Neural progenitor cell (in vitro differentiated cells): ENCODE measurements around the gene ETV6. TPM values are rescaled to one million over a fixed set of nuclear protein-coding genes. Genes with fewer than 3 reads are reported as not detected.

Source experiments
- DNase-seq: peaks from one replicate; pipeline ENCODE4 v3.0.0-alpha.2; 2016; ENCODE audit warnings: low spot score
- H2AFZ ChIP-seq: fragments of 200-600 bp; sonication (generic); replicated peaks from 2 replicates; pipeline ENCODE4 v1.6.1; 2016; ENCODE audit warnings: antibody characterized with exemption
- H3F3A ChIP-seq: fragments of 200-600 bp; sonication (generic); 2 replicates; pipeline ENCODE4 v1.6.1; 2016; ENCODE audit warnings: antibody characterized with exemption, low read depth
- H3K27ac ChIP-seq: fragments of 200-600 bp; sonication (generic); 2 replicates; pipeline ENCODE4 v1.5.1; 2016; ENCODE audit warnings: mild to moderate bottlenecking
- H3K27me3 ChIP-seq: fragments of 200-600 bp; sonication (generic); 2 replicates; pipeline ENCODE4 v1.6.1; 2016; ENCODE audit warnings: mild to moderate bottlenecking, moderate library complexity
- H3K36me3 ChIP-seq: fragments of 200-600 bp; sonication (generic); 2 replicates; pipeline ENCODE4 v1.5.1; 2016
- H3K4me1 ChIP-seq: fragments of 200-600 bp; sonication (generic); 2 replicates; pipeline ENCODE4 v1.6.1; 2016; ENCODE audit warnings: mixed run types
- H3K4me2 ChIP-seq: fragments of 200-600 bp; sonication (generic); 2 replicates; pipeline ENCODE4 v1.6.1; 2016
- H3K4me3 ChIP-seq: fragments of 200-600 bp; sonication (generic); 2 replicates; pipeline ENCODE4 v1.5.1; 2016
- H3K79me2 ChIP-seq: fragments of 200-600 bp; sonication (generic); 2 replicates; pipeline ENCODE4 v1.6.1; 2016; ENCODE audit warnings: low read depth
- H3K9ac ChIP-seq: fragments of 200-600 bp; sonication (generic); 2 replicates; pipeline ENCODE4 v1.6.1; 2016
- H3K9me3 ChIP-seq: fragments of 200-600 bp; sonication (generic); 2 replicates; pipeline ENCODE4 v1.5.1; 2016; ENCODE audit warnings: low read depth
- H4K20me1 ChIP-seq: fragments of 200-600 bp; sonication (generic); 2 replicates; pipeline ENCODE4 v1.6.1; 2016; ENCODE audit warnings: low read depth
- H3K27ac Mint-ChIP-seq: 3 replicates; pipeline ENCODE4 v1.8.0; 2021; ENCODE audit warnings: mixed read lengths
- H3K27me3 Mint-ChIP-seq: 2 replicates; pipeline ENCODE4 v1.8.0; 2022; ENCODE audit warnings: low read depth, mild to moderate bottlenecking, inconsistent platforms, moderate library complexity, mixed read lengths; ENCODE audit not compliant: insufficient read depth
- H3K36me3 Mint-ChIP-seq: 3 replicates; pipeline ENCODE4 v1.8.0; 2021; ENCODE audit warnings: mixed read lengths
- H3K4me1 Mint-ChIP-seq: 3 replicates; pipeline ENCODE4 v1.8.0; 2021; ENCODE audit warnings: mixed read lengths
- H3K4me3 Mint-ChIP-seq: 3 replicates; pipeline ENCODE4 v1.8.0; 2021; ENCODE audit warnings: mild to moderate bottlenecking, moderate library complexity, mixed read lengths
- H3K9me3 Mint-ChIP-seq: 3 replicates; pipeline ENCODE4 v1.8.0; 2020; ENCODE audit warnings: mixed read lengths
- EZH2 ChIP-seq: fragments of 200-600 bp; sonication (generic); IDR thresholded peaks from 2 replicates; pipeline ENCODE4 v1.6.1; 2017; ENCODE audit warnings: antibody characterized with exemption, mild to moderate bottlenecking, moderate library complexity
- EZH2phosphoT487 ChIP-seq: fragments of 200-600 bp; sonication (generic); IDR thresholded peaks from 2 replicates; pipeline ENCODE4 v1.6.1; 2017; ENCODE audit warnings: antibody characterized with exemption
- total RNA-seq: library from RNA; depleted of rRNA; stranded (reverse); fragments of >200 nt; gene quantifications from 2 replicates; pipeline ENCODE4 v1.2.3, GENCODE V29; 2015; ENCODE audit warnings: low replicate concordance
- TF ChIP-seq, protein P1 (sequence below): fragments of 200-600 bp; sonication (generic); IDR thresholded peaks from 2 replicates; pipeline ENCODE4 v1.5.1; 2017; ENCODE audit warnings: antibody characterized with exemption, mild to moderate bottlenecking

Gene ETV6
- total RNA-seq, 1 donor from 2014 or later: 6.2 TPM

DNA sequence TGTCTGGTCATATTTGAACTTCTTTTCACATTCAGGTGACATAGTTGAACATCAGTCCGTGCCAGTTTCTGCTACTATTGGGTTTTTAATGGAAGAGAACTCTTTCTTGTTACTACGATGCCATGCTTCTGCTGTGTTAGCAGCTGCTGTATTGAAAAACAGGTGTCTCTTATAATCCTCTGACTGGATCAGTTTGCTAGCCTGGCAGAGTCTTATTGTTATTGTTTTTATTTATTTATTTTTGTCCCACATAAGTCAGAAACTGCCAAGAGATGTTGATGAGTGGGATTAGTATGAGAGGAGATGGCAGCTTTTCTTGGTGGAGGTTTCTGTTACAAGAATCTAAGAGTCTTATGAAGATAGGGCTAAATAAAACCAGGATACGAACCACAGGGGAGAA is 14.6 kb downstream of the ETV6 start:
- H3K9me3 ChIP-seq: no peaks in the 10 kb centered on the region
- peaks cover 6% of the 10 kb centered on the region for H3K79me2 ChIP-seq

DNA sequence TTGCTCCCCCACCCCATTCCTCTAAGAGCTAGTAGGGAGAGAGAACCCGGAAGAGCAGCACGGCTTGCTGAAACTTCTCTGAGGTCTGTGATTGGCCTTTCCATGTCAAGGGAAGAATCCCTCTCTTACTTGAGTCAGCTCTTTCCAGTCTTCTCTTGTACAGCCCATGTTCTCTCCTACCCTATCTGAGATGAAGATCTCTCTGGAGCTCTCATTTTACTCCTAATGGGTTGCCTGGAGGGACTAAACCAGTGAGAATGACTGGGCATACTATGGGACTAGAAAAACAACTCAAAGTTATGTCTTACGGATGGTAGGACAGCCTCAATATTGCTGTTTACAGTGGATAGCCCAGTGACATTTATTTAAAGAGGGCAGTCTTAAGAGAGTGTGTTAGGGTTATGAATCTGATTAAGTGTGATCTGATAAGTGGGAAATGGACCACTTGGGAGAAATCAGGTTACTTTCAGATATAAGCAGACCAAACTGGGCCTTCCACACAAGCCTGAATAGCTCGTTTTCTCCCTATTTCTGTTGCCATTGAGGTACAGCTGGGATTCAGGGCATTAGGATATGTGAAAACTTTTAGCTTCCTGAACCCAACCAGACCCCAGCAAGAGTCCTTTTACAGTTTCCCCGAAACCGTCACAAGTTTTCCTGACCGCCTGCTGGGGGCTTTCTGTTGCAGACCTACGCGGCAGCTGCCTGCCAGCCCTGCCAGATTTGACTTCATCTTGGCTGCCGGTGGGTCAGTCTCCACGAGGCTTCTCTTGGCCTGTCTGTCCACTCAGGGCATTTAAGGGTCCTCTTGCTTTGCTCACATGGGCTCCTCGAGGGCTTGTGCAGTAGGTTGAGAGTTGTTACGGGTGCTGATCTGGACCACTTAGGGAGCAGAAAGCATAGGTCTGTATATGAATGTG is 16.9 kb downstream of the ETV6 start:
- no peaks in the 10 kb centered on the region for H3K79me2 ChIP-seq
- Mint-ChIP-seq H3K9me3 (no peaks in the 10 kb centered on the region), H3K27ac (no peak overlapping the region), H3K4me3 (no peak overlapping the region), H3K36me3 (peaks cover 27% of the 10 kb centered on the region), H3K4me1 (peaks cover 4% of the 10 kb centered on the region), H3K27me3 (peaks cover 2% of the 10 kb centered on the region)
- DNase-seq: peak; percentile 25
- H4K20me1 ChIP-seq: no peaks in the 10 kb centered on the region
- no peak overlapping the region for H3K27ac ChIP-seq
- TF ChIP-seq EZH2phosphoT487: no peak
- H2AFZ ChIP-seq: no peak overlapping the region
- H3F3A ChIP-seq: no peaks in the 10 kb centered on the region
- no peaks in the 10 kb centered on the region for H3K36me3 ChIP-seq
- H3K4me1 ChIP-seq: peaks cover 17% of the 10 kb centered on the region
- H3K27me3 ChIP-seq: no peaks in the 10 kb centered on the region
- H3K9ac ChIP-seq: no peak overlapping the region
- peak overlapping the region; percentile 28 for H3K4me2 ChIP-seq
- no peak overlapping the region for H3K4me3 ChIP-seq
- no peaks in the 10 kb centered on the region for H3K9me3 ChIP-seq

More for the DNA sequence above, 14.6 kb downstream of the ETV6 start:
- Histone ChIP-seq H3K27ac (no peak overlapping the region), H3K4me3 (no peak overlapping the region), H3K27me3 (no peaks in the 10 kb centered on the region), H3K9ac (no peak overlapping the region), H3K4me2 (no peak overlapping the region), H3K36me3 (no peaks in the 10 kb centered on the region), H4K20me1 (no peaks in the 10 kb centered on the region), H3F3A (no peaks in the 10 kb centered on the region), H3K4me1 (peaks cover 15% of the 10 kb centered on the region), H2AFZ (no peak overlapping the region)
- Mint-ChIP-seq H3K4me1 (peaks cover 4% of the 10 kb centered on the region), H3K9me3 (no peaks in the 10 kb centered on the region), H3K36me3 (peaks cover 30% of the 10 kb centered on the region), H3K27ac (no peak overlapping the region), H3K27me3 (peaks cover 2% of the 10 kb centered on the region), H3K4me3 (no peak overlapping the region)
- DNase-seq: no peak
- TF ChIP-seq, protein P1, sequence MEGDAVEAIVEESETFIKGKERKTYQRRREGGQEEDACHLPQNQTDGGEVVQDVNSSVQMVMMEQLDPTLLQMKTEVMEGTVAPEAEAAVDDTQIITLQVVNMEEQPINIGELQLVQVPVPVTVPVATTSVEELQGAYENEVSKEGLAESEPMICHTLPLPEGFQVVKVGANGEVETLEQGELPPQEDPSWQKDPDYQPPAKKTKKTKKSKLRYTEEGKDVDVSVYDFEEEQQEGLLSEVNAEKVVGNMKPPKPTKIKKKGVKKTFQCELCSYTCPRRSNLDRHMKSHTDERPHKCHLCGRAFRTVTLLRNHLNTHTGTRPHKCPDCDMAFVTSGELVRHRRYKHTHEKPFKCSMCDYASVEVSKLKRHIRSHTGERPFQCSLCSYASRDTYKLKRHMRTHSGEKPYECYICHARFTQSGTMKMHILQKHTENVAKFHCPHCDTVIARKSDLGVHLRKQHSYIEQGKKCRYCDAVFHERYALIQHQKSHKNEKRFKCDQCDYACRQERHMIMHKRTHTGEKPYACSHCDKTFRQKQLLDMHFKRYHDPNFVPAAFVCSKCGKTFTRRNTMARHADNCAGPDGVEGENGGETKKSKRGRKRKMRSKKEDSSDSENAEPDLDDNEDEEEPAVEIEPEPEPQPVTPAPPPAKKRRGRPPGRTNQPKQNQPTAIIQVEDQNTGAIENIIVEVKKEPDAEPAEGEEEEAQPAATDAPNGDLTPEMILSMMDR: no peak
- no peak for TF ChIP-seq EZH2
- no peak for TF ChIP-seq EZH2phosphoT487

DNA sequence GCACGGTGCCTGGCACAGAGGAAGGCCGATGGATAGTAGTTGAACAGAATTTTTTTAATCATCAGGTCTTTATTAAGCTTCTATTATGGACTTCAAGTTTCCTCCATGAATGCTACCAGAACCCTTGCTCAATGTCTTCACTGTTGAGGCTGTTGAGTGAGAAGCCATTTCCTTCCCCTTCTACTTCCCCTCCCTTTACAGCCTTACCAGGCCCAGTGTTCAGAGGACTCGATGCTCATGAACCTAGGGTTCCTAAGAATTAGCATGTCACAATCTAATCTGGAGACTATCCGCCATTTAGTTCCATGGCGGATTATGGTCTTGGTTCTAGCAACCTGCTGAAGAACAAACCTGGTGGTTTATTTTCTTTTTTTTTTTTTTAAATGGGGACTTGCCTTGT is 17.7 kb downstream of the ETV6 start:
- TF ChIP-seq, protein P1: no peak
- TF ChIP-seq EZH2 (no peak), EZH2phosphoT487 (no peak)
- no peak overlapping the region for H3K27ac Mint-ChIP-seq

DNA sequence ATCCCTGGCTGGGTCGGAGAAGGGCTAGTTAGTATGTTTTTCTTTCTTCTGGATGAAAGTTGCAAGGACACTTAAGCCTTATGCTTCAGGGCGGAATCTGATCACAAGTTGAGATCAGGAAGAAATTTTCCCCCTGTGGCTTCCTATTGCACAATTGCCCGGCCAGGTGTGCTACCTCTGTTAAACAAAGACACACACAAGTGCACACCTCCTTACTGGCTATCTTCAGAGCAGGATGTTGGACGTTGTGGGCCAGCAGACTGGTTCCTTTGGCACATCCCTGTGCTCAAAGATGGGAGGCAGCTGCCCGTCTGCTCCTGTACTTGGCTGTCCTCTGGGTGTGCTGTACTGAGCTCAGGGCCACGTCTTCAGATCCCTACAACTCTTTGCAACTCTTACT is 19.1 kb downstream of the ETV6 start:
- Histone ChIP-seq H3K27ac (no peak overlapping the region), H3K9ac (no peak overlapping the region), H4K20me1 (peaks cover 1% of the 10 kb centered on the region), H3K4me1 (peaks cover 13% of the 10 kb centered on the region), H2AFZ (no peak overlapping the region), H3K9me3 (no peaks in the 10 kb centered on the region), H3F3A (no peaks in the 10 kb centered on the region), H3K27me3 (no peaks in the 10 kb centered on the region), H3K36me3 (no peaks in the 10 kb centered on the region), H3K4me3 (no peak overlapping the region), H3K4me2 (no peak overlapping the region), H3K79me2 (peaks cover 5% of the 10 kb centered on the region)
- H3K4me1 Mint-ChIP-seq: peaks cover 12% of the 10 kb centered on the region
- no peaks in the 10 kb centered on the region for H3K9me3 Mint-ChIP-seq
- peaks cover 14% of the 10 kb centered on the region for H3K36me3 Mint-ChIP-seq
- TF ChIP-seq EZH2phosphoT487 (no peak), EZH2 (no peak)
- TF ChIP-seq, protein P1: no peak
- peaks cover 2% of the 10 kb centered on the region for H3K27me3 Mint-ChIP-seq
- H3K4me3 Mint-ChIP-seq: no peak overlapping the region
- H3K27ac Mint-ChIP-seq: no peak overlapping the region
- no peak for DNase-seq

More for the DNA sequence above, 17.7 kb downstream of the ETV6 start:
- Mint-ChIP-seq H3K4me1 (peaks cover 3% of the 10 kb centered on the region), H3K36me3 (peaks cover 20% of the 10 kb centered on the region), H3K4me3 (no peak overlapping the region), H3K27me3 (no peaks in the 10 kb centered on the region), H3K9me3 (no peaks in the 10 kb centered on the region)
- Histone ChIP-seq H3K4me2 (no peak overlapping the region), H3F3A (no peaks in the 10 kb centered on the region), H3K4me1 (peaks cover 13% of the 10 kb centered on the region), H3K9me3 (no peaks in the 10 kb centered on the region), H3K27ac (no peak overlapping the region), H3K27me3 (no peaks in the 10 kb centered on the region), H3K36me3 (no peaks in the 10 kb centered on the region), H3K4me3 (no peak overlapping the region), H2AFZ (no peak overlapping the region), H3K79me2 (peaks cover 3% of the 10 kb centered on the region), H4K20me1 (no peaks in the 10 kb centered on the region), H3K9ac (no peak overlapping the region)
- DNase-seq: no peak
